ENCODE data around the gene NUMB.

NUMB gene

GRCh38 chr14:73283608-73284379, 174.6 kb downstream of the NUMB start:
- DNase-seq, result no peak

- DNase-seq, result no peak
Observed at GRCh38 chr14:73280903-73281302, 177.4 kb downstream of the NUMB start.

GRCh38 chr14:73277376-73277775, 181.0 kb downstream of the NUMB start:
- no peak for DNase-seq

- DNase-seq, result no peak
Observed at GRCh38 chr14:73276836-73277235, 181.5 kb downstream of the NUMB start.

GRCh38 chr14:73273799-73274198, 184.5 kb downstream of the NUMB start:
- DNase-seq, result no peak

- no peak for DNase-seq
Observed at GRCh38 chr14:73272393-73272792, 186.0 kb downstream of the NUMB start.

- DNase-seq, result no peak
Observed at GRCh38 chr14:73269729-73270531, 188.4 kb downstream of the NUMB start.

- no peak for DNase-seq
Observed at GRCh38 chr14:73267474-73267873, 190.9 kb downstream of the NUMB start.

GRCh38 chr14:73266317-73266716, 192.0 kb downstream of the NUMB start:
- no peak for DNase-seq

- no peak for DNase-seq
Observed at GRCh38 chr14:73265721-73266046, 192.7 kb downstream of the NUMB start.

GRCh38 chr14:73264885-73265720, 193.2 kb downstream of the NUMB start:
- DNase-seq, result no peak

GRCh38 chr14:73264080-73264884, 194.1 kb downstream of the NUMB start:
- no peak for DNase-seq

- no peak for DNase-seq
Observed at GRCh38 chr14:73263606-73264005, 194.7 kb downstream of the NUMB start.

GRCh38 chr14:73262427-73263183, 195.7 kb downstream of the NUMB start:
- DNase-seq, result no peak

- no peak for DNase-seq
Observed at GRCh38 chr14:73261520-73262426, 196.6 kb downstream of the NUMB start.

GRCh38 chr14:73261075-73261474, 197.3 kb downstream of the NUMB start:
- DNase-seq, result no peak

- peak; percentile 29 for DNase-seq
Observed at GRCh38 chr14:73260574-73260973, 197.8 kb downstream of the NUMB start.

GRCh38 chr14:73259837-73260236, 198.5 kb downstream of the NUMB start:
- DNase-seq, result peak; percentile 20

GRCh38 chr14:73258845-73259611, 199.3 kb downstream of the NUMB start:
- peak; percentile 30 for DNase-seq

- no peak for DNase-seq
Observed at GRCh38 chr14:73258076-73258475, 200.3 kb downstream of the NUMB start.
